ENCODE results near the gene USP21. TPM values are rescaled to one million over a fixed set of nuclear protein-coding genes. Genes with fewer than 3 reads are reported as not detected.

The USP21 gene
- total and polyA plus RNA-seq, 2 donors (not counting 3 experiments of a cell fraction or from before 2014, with no cell fraction given): 19.7 to 29.2 TPM

DNA sequence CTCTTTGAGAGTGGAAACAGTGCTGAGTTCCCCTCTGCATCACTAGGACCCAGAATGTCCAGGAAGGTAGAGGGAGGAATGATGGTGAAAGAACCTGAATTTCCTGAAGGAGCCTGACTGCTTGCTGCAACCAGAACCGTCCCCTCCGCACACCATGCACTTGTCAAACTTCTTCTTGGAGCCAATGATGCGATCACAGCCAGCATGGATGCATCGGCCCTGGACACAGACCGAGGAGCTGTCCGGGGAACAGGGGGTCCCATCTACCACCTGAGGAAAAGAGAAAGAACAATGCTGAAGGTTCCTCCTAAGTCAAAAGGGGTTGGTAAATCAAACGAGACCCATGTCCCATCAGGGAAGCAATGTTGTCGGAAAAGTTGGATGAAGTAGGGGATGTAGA is 32.7 kb downstream of the USP21 start:
- peaks cover 3% of the 10 kb centered on the region in 2 experiments for H3K36me3 ChIP-seq (ENCODE audit: control insufficient read depth in 2 of 2, extremely low read depth in 1 of 2, insufficient read depth in 2 of 2, low read length in 2 of 2)
- no peak overlapping the region for H3K4me3 ChIP-seq (replicated peaks in 1 of 3; ENCODE audit: insufficient read depth in 1 of 3, low read depth in 1 of 3, low read length in 3 of 3)
- H3K9ac ChIP-seq (replicated peaks; ENCODE audit: extremely low read depth, insufficient read depth, low read length): no peak overlapping the region
- H4K20me1 ChIP-seq (replicated peaks; ENCODE audit: control insufficient read depth, extremely low read depth, insufficient read depth, low read length): no peaks in the 10 kb centered on the region
- dilution Hi-C loops (cut with MboI; ENCODE audit: extremely low pct_ligation_motif_present, low sequenced_read_pairs): no loop called here
- H3K4me1 ChIP-seq (ENCODE audit: control insufficient read depth, extremely low read depth, insufficient read depth, low read length): peaks cover 17% of the 10 kb centered on the region
- no peak overlapping the region for H2AFZ ChIP-seq (ENCODE audit: low read depth, low read length)
- DNase-seq (ENCODE audit: low read depth, low spot score) (no peak), FAIRE-seq (no peak)
- H3K4me2 ChIP-seq (ENCODE audit: insufficient read depth, low read length): no peak overlapping the region
- H3K9me3 ChIP-seq (replicated peaks; ENCODE audit: control insufficient read depth, insufficient read depth, low read length): no peaks in the 10 kb centered on the region
- H3K27ac ChIP-seq (ENCODE audit: insufficient read depth, low read depth, low read length): no peak overlapping the region
- no peaks in the 10 kb centered on the region for H3K9me1 ChIP-seq (replicated peaks; ENCODE audit: control insufficient read depth, extremely low read depth, insufficient read depth, low read length)
- H3K27me3 ChIP-seq (ENCODE audit: control insufficient read depth in 2 of 2, insufficient read depth in 2 of 2, low read length in 2 of 2): no peaks in the 10 kb centered on the region
- ChIA-PET CTCF (interaction anchor here (1.1 to 6.2 kb wide), 9 partner anchors 9 to 190 kb away, joined by 3 to 54 read pairs (median 8); partner anchors contain the start of genes APOA2, NDUFS2 and TOMM40L), POLR2A (interaction anchor here (1.0 kb wide), 1 partner anchor 26 kb away, joined by 3 read pairs; the partner anchor contains the start of gene PPOX)
- TF ChIP-seq POLR2A (IDR thresholded peaks at IDR 0.05; ENCODE audit: low read depth, low read length) (no peak), GATA2 (IDR thresholded peaks at IDR 0.05; ENCODE audit: insufficient read depth, insufficient read length, low read depth, low read length) (no peak), POLR2AphosphoS5 (IDR thresholded peaks at IDR 0.05; ENCODE audit: insufficient read depth, low read depth, low read length) (no peak), MYC (IDR thresholded peaks at IDR 0.05; ENCODE audit: low read depth, low read length) (no peak), FOS (IDR thresholded peaks at IDR 0.05; ENCODE audit: borderline replicate concordance, insufficient read depth, low read length) (no peak), JUN (IDR thresholded peaks at IDR 0.05; ENCODE audit: borderline replicate concordance, insufficient read depth, insufficient read length, low read depth) (no peak), EZH2 (IDR thresholded peaks at IDR 0.05; ENCODE audit: borderline replicate concordance, low read depth, low read length, severe bottlenecking) (no peak), CTCF (IDR thresholded peaks at IDR 0.05; ENCODE audit: extremely low read depth in 1 of 2, insufficient read depth in 1 of 2, low read depth in 1 of 2, low read length in 2 of 2) (no peak)
- TF ChIP-seq, protein P1, sequence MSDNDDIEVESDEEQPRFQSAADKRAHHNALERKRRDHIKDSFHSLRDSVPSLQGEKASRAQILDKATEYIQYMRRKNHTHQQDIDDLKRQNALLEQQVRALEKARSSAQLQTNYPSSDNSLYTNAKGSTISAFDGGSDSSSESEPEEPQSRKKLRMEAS (IDR thresholded peaks at IDR 0.05; ENCODE audit: insufficient read depth, insufficient read length): no peak
- intact Hi-C loops (cut with micrococcal nuclease): loop anchor here (1.0 to 2.0 kb wide), 5 partner anchors 17 to 190 kb away; no protein-coding TSS in a partner anchor
- no TSS peak for BruUV-seq (replicated peaks)
- peaks cover 16% of the 10 kb centered on the region for H3K79me2 ChIP-seq (ENCODE audit: control insufficient read depth, insufficient read depth, low read length)

All from endothelial cell of umbilical vein (primary cell).